Ovary (tissue), 10 donors: ENCODE data around the gene CKAP5. TPM values are rescaled to one million over a fixed set of nuclear protein-coding genes. Genes with fewer than 3 reads are reported as not detected.

ENCODE experiments used
- DNase-seq, 5 donors: peaks; one replicate each; pipeline ENCODE4 v3.0.0-alpha.2; 2019 to 2020
- H3K27ac ChIP-seq, 2 donors: fragments of 200-600 bp; one replicate each; pipeline versions ENCODE4 v1.5.1 to v1.8.0; 2019 to 2022
- H3K27me3 ChIP-seq: fragments of 200-600 bp; one replicate; pipeline ENCODE4 v1.8.0; 2022
- H3K36me3 ChIP-seq: fragments of 200-600 bp; sonication (generic); one replicate; pipeline ENCODE4 v1.5.1; 2019
- H3K4me1 ChIP-seq: one replicate; pipeline ENCODE4 v1.8.1; 2013; ENCODE audit warnings: mild to moderate bottlenecking, moderate library complexity; ENCODE audit not compliant: insufficient read depth
- H3K4me3 ChIP-seq: fragments of 200-600 bp; sonication (generic); one replicate; pipeline ENCODE4 v1.5.1; 2017
- H3K9me3 ChIP-seq, 2 donors: fragments of 200-600 bp in 1 of 2; sonication (generic) in 1 of 2; one replicate each; pipeline versions ENCODE4 v1.5.1 to v1.8.1; 2013 to 2019; ENCODE audit warnings: mild to moderate bottlenecking in 1 of 2, moderate library complexity in 1 of 2
- CTCF ChIP-seq, 3 donors: fragments of 450-650 bp in 2 of 3; fragments of 200-600 bp in 1 of 3; IDR thresholded peaks; one replicate each; pipeline versions ENCODE4 v1.5.1 to v1.8.0; 2016 to 2022; ENCODE audit warnings: antibody characterized with exemption in 3 of 3, mild to moderate bottlenecking in 1 of 3
- EP300 ChIP-seq: sonication (generic); formaldehyde crosslinking; IDR thresholded peaks from one replicate; pipeline ENCODE4 v1.6.1; 2017; ENCODE audit warnings: antibody characterized with exemption
- POLR2A ChIP-seq: fragments of 450-650 bp; IDR thresholded peaks from one replicate; pipeline ENCODE4 v1.6.1; 2017; ENCODE audit warnings: antibody characterized with exemption, mild to moderate bottlenecking, moderate library complexity
- WGBS, 3 donors: extraction: QIAGEN DNeasy Blood & Tissue Kit in 1 of 3; methylation state at CpG; one replicate each; pipeline versions ENCODE4 v1.1.5 to v1.1.7; 2013 to 2017; 5-methylcytosine and 5-hydroxymethylcytosine counted together
- intact Hi-C, 4 donors: fragments of 100-400 bp; cut with DNase I; formaldehyde crosslinking; loops; one replicate each; pipeline versions ENCODE4 v1.11.0 to v1.15.1; 2022 to 2023
- long read RNA-seq, 3 donors: library from polyadenylated mRNA in 2 of 3; unstranded in 2 of 3; transcript quantifications; one replicate each; pipeline ENCODE4 v2.0.0 and lab custom pipeline, GENCODE V29; 2021 to 2026
- polyA plus RNA-seq, 2 donors: library from polyadenylated mRNA; stranded (reverse); fragments of 200-250 nt in 1 of 2; fragments of 350-450 nt in 1 of 2; fragmentation: Illumina TruSeq in 1 of 2; extraction: RNeasy Lipid Tissue Mini Kit (QIAGEN cat#74804) in 1 of 2; gene quantifications; one replicate each; pipeline ENCODE4 v1.2.3, GENCODE V29; 2013 to 2014
- total RNA-seq, 7 donors: library from RNA; depleted of rRNA in 2 of 7; stranded (reverse); fragments of >200 nt in 2 of 7; fragmentation: NEBNext Ultra II Directional in 3 of 7; extraction: Animal tissue kit (Norgen Biotek cat#: 25700) in 3 of 7; gene quantifications; one replicate each; pipeline versions ENCODE4 v1.1.0 to v1.2.4, GENCODE V29; 2016 to 2023
- donor health status: DM: no; HTN: no; CAD: no; lungs with moderate emphysema.
- donor health status: DM: no; HTN: no; CAD: no.
- donor health status: Bipolar disorder and iron deficiency.
- donor health status: DM: yes; HTN: yes; CAD: no.
- donor health status: DM: no; HTN: no; CAD: no.
- donor health status: DM: yes; HTN: yes; CAD: no.

The CKAP5 gene
- total RNA-seq (100 to 1,000 TPM in 3 of 7 donors, 10 to 100 TPM in 4; 27.6 to 110 (median 94.6) TPM), polyA plus RNA-seq (10 to 100 TPM; 25.8 to 62.2 TPM)
- long read RNA-seq, donor 1, partial matches to known transcripts = 81 of 86 reads
- long read RNA-seq, donor 1, other reads (novel, unspliced or antisense) = 5 of 86 reads
- long read RNA-seq, donor 2, full-length matches to known transcripts = 3 of 67 reads
- long read RNA-seq, donor 2, partial matches to known transcripts = 64 of 67 reads
- long read RNA-seq, donor 2, other reads (novel, unspliced or antisense) = 0 of 67 reads
- long read RNA-seq, donor 3, full-length matches to known transcripts = 52 of 77 reads
- long read RNA-seq, donor 3, partial matches to known transcripts = 16 of 77 reads
- long read RNA-seq, donor 3, other reads (novel, unspliced or antisense) = 9 of 77 reads

GRCh38 chr11:46845740-46846509 lies at the start of gene CKAP5:
Gene CKAP5, minus strand, starts transcription at chr11:46846280. Its CDS starts 25,049 bp downstream, at chr11:46821231.
- intact Hi-C loops = no loop called here

GRCh38 chr11:46895821-46896220 lies 49.7 kb upstream of the CKAP5 start:
- no peak for DNase-seq
- intact Hi-C loops = loop anchor here in 1 of 4 donors (10.0 kb wide), 1 partner anchor 459 kb away; the partner anchor contains the start of gene MYBPC3

More at GRCh38 chr11:46845740-46846509, at the start of gene CKAP5:
- peaks cover 2% of the 10 kb centered on the region for H3K4me1 ChIP-seq
- H3K27me3 ChIP-seq = no peaks in the 10 kb centered on the region
- 0 to 1% (median 1%) methylated on average over 68 to 83 of the region's 83 CpGs for WGBS, 3 donors
- H3K27ac ChIP-seq = peak within 1 kb of the TSS; percentile 57 to 63
- TF ChIP-seq CTCF (IDR thresholded peaks at IDR 0.05) = peak in 1 of 3 donors; percentile 9
- no peak for TF ChIP-seq EP300
- peak; percentile 55 for TF ChIP-seq POLR2A
- H3K36me3 ChIP-seq = no peaks in the 10 kb centered on the region
- peak; percentile 87 to 93 (median 90) for DNase-seq
- H3K4me3 ChIP-seq = peak within 1 kb of the TSS; percentile 89
- no peaks in the 10 kb centered on the region for H3K9me3 ChIP-seq

DNA sequence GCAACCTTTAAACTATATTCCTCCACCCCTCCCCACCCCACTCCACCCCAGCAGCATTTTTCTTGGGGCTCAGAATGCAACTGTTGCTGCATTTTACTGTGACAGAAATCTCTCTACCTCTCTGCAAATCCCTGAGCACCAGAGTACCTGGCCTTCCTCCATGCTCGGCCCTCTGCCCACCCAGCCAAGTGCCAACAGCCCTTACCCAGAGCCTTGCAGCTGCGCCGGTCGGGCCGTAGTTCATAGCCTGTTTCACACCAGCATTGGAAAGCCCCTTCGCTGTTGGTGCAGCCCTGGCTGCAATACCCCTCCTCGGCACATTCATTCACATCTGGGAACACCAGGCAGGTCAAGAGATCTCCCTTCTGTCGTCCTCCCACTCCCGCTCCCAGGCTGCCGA lies 48.9 kb upstream of the CKAP5 start:
- Histone ChIP-seq H3K4me1 (no peaks in the 10 kb centered on the region), H3K27me3 (no peaks in the 10 kb centered on the region), H3K4me3 (no peak overlapping the region), H3K36me3 (no peaks in the 10 kb centered on the region), H3K27ac (no peak overlapping the region), H3K9me3 (no peaks in the 10 kb centered on the region)
- intact Hi-C loops = loop anchor here in 1 of 4 donors (10.0 kb wide), 1 partner anchor 460 kb away; the partner anchor contains the start of gene MYBPC3
- no peak for TF ChIP-seq CTCF (IDR thresholded peaks at IDR 0.05)
- TF ChIP-seq POLR2A = no peak
- no peak for TF ChIP-seq EP300
- DNase-seq = no peak
- WGBS, 3 donors = 84 to 88% (median 85%) methylated on average over 10 of the region's 10 CpGs

More at GRCh38 chr11:46895821-46896220, 49.7 kb upstream of the CKAP5 start:
- Histone ChIP-seq H3K27ac (no peak overlapping the region), H3K27me3 (no peaks in the 10 kb centered on the region), H3K4me3 (no peak overlapping the region), H3K9me3 (no peaks in the 10 kb centered on the region), H3K4me1 (no peaks in the 10 kb centered on the region), H3K36me3 (no peaks in the 10 kb centered on the region)
- 77 to 80% (median 79%) methylated on average over 10 of the region's 10 CpGs for WGBS, 3 donors
- no peak for TF ChIP-seq EP300
- TF ChIP-seq CTCF (IDR thresholded peaks at IDR 0.05) = no peak
- no peak for TF ChIP-seq POLR2A

GRCh38 chr11:46894506-46894905 lies 48.4 kb upstream of the CKAP5 start:
- Histone ChIP-seq H3K27ac (no peak overlapping the region), H3K4me1 (no peaks in the 10 kb centered on the region), H3K4me3 (no peak overlapping the region), H3K9me3 (no peaks in the 10 kb centered on the region), H3K27me3 (no peaks in the 10 kb centered on the region), H3K36me3 (no peaks in the 10 kb centered on the region)
- WGBS, 3 donors = 92 to 94% (median 93%) methylated on average over 16 of the region's 16 CpGs
- intact Hi-C loops = loop anchor here in 1 of 4 donors (10.0 kb wide), 1 partner anchor 460 kb away; the partner anchor contains the start of gene MYBPC3
- DNase-seq = no peak
- TF ChIP-seq EP300 (no peak), CTCF (IDR thresholded peaks at IDR 0.05) (no peak), POLR2A (no peak)
